SIG-M5 treated with dmso at 0.1 percent for 504 hours (cell line): ENCODE data around the gene CDON.
"Not testable (repeated sequence)": the region's sequence is repeated elsewhere in the genome, so short reads cannot be mapped to it uniquely, and the experiment has no call there.

Experiments
- DNase-seq: peaks from one replicate; lab custom pipeline; 2025; ENCODE audit not compliant: unreplicated experiment; lab: John Stamatoyannopoulos, UW

The CDON gene

GRCh38 chr11:126051117-126051516 lies 11.5 kb downstream of the CDON start:
- DNase-seq, result no peak

GRCh38 chr11:126049159-126049558 lies 13.5 kb downstream of the CDON start:
- DNase-seq, result no peak

- no peak for DNase-seq
Measured at GRCh38 chr11:126048197-126048596, 14.5 kb downstream of the CDON start.

- DNase-seq, result no peak
Measured at GRCh38 chr11:126046570-126047195, 16.0 kb downstream of the CDON start.

- DNase-seq, result no peak
Measured at GRCh38 chr11:126039485-126040271, 23.0 kb downstream of the CDON start.

- no peak for DNase-seq
Measured at GRCh38 chr11:126035718-126036117, 26.9 kb downstream of the CDON start.

- DNase-seq, result no peak
Measured at GRCh38 chr11:126034933-126035425, 27.7 kb downstream of the CDON start.

- DNase-seq, result no peak
Measured at GRCh38 chr11:126034039-126034932, 28.4 kb downstream of the CDON start.

GRCh38 chr11:126032375-126032774 lies 30.3 kb downstream of the CDON start:
- no peak for DNase-seq

GRCh38 chr11:126029805-126030204 lies 32.9 kb downstream of the CDON start:
- DNase-seq, result no peak

- no peak for DNase-seq
Measured at GRCh38 chr11:126029237-126029636, 33.4 kb downstream of the CDON start.

GRCh38 chr11:126028534-126028933 lies 34.1 kb downstream of the CDON start:
- not testable (repeated sequence) for DNase-seq

GRCh38 chr11:126026579-126026978 lies 36.1 kb downstream of the CDON start:
- no peak for DNase-seq

GRCh38 chr11:126025822-126026221 lies 36.8 kb downstream of the CDON start:
- no peak for DNase-seq

- no peak for DNase-seq
Measured at GRCh38 chr11:126024123-126024522, 38.5 kb downstream of the CDON start.

GRCh38 chr11:126012852-126013251 lies 49.8 kb downstream of the CDON start:
- no peak for DNase-seq

GRCh38 chr11:126011754-126012153 lies 50.9 kb downstream of the CDON start:
- no peak for DNase-seq

- DNase-seq, result no peak
Measured at GRCh38 chr11:126011265-126011664, 51.4 kb downstream of the CDON start.

- DNase-seq, result no peak
Measured at GRCh38 chr11:126008956-126009355, 53.7 kb downstream of the CDON start.

GRCh38 chr11:126007238-126007637 lies 55.4 kb downstream of the CDON start:
- no peak for DNase-seq

- DNase-seq, result no peak
Measured at GRCh38 chr11:126006068-126006467, 56.6 kb downstream of the CDON start.
